KOPT-K1 (cell line): ENCODE measurements around the gene PXDN.

Experiments used
- H3K27ac ChIP-seq: fragments of 200-600 bp; sonication (generic); 2 replicates; pipeline ENCODE4 v1.5.1; 2016; ENCODE audit warnings: antibody characterized with exemption, mild to moderate bottlenecking, low read depth, low read length; ENCODE audit not compliant: poor library complexity, severe bottlenecking
- H3K36me3 ChIP-seq: fragments of 200-600 bp; sonication (generic); 2 replicates; pipeline ENCODE4 v1.5.1; 2017; ENCODE audit warnings: antibody characterized with exemption, mild to moderate bottlenecking, low read length, moderate library complexity; ENCODE audit not compliant: insufficient read depth
- H3K9me3 ChIP-seq: fragments of 200-600 bp; sonication (generic); 2 replicates; pipeline ENCODE4 v1.5.1; 2017; ENCODE audit warnings: antibody characterized with exemption, low read length, mild to moderate bottlenecking; ENCODE audit not compliant: insufficient read depth, poor library complexity, severe bottlenecking

Gene PXDN

DNA sequence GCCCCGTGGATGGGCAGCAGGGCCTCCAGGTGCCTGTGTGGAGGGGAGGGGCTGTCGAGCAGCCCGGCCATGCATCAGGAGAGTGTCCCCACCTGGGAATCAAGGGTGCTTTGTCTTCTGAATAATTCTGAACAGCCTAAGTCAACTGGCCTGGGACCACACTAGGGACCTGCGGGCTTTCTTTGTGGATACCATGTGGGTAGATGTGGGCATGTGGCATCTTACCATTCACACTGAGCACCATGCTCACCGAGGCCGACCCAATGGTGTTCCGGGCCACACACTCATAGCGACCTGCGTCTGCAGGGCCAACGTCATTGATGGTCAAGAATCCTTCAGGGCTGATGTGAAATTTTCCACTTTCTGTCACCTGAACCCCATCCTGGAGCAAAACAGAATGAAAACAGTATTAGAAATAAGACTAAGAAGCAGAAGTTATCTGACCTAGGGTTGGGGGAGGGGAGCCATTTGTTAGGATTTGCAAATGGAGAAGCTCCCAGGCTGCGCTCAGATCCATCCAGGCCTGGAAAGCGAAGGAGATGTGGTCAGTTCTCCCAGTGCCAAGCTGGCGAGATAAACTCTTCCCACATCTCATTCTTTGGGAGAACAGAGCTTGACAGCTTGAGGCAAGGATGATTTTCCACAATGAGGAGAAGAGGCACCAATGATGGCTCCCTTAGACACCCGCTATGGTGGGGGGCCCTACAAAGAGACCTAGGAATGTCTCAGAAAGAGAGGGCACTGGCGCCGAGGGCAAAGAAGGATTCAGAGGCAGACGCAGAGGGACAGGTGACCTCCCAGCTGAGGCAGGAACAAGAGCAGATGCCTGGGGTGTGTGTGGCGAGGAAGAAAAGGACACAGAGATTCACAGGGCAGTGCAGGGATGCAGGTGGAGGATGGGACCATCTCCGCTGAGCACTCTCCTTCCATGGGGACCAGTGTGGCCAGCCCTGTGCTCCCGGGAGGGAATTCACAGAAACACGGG, 83.4 kb downstream of the PXDN start:
- peaks cover 58% of the 10 kb centered on the region for H3K36me3 ChIP-seq
- H3K9me3 ChIP-seq, result no peaks in the 10 kb centered on the region
- no peak overlapping the region for H3K27ac ChIP-seq

- Histone ChIP-seq H3K27ac (no peak overlapping the region), H3K9me3 (no peaks in the 10 kb centered on the region), H3K36me3 (peaks cover 51% of the 10 kb centered on the region)
Measured at GRCh38 chr2:1659951-1660565, 84.3 kb downstream of the PXDN start.

GRCh38 chr2:1658394-1659151, 85.7 kb downstream of the PXDN start:
- Histone ChIP-seq H3K36me3 (peaks cover 46% of the 10 kb centered on the region), H3K9me3 (no peaks in the 10 kb centered on the region), H3K27ac (no peak overlapping the region)

- no peak overlapping the region for H3K27ac ChIP-seq
- H3K9me3 ChIP-seq, result no peaks in the 10 kb centered on the region
- peaks cover 50% of the 10 kb centered on the region for H3K36me3 ChIP-seq
Measured at GRCh38 chr2:1656961-1657841, 87.1 kb downstream of the PXDN start.

GRCh38 chr2:1656326-1656960, 87.9 kb downstream of the PXDN start:
- H3K27ac ChIP-seq, result no peak overlapping the region
- H3K9me3 ChIP-seq, result no peaks in the 10 kb centered on the region
- peaks cover 50% of the 10 kb centered on the region for H3K36me3 ChIP-seq

GRCh38 chr2:1655461-1655860, 88.9 kb downstream of the PXDN start:
- Histone ChIP-seq H3K9me3 (no peaks in the 10 kb centered on the region), H3K36me3 (peaks cover 50% of the 10 kb centered on the region), H3K27ac (no peak overlapping the region)

GRCh38 chr2:1654696-1655374, 89.5 kb downstream of the PXDN start:
- peaks cover 49% of the 10 kb centered on the region for H3K36me3 ChIP-seq
- H3K9me3 ChIP-seq, result no peaks in the 10 kb centered on the region
- no peak overlapping the region for H3K27ac ChIP-seq

DNA sequence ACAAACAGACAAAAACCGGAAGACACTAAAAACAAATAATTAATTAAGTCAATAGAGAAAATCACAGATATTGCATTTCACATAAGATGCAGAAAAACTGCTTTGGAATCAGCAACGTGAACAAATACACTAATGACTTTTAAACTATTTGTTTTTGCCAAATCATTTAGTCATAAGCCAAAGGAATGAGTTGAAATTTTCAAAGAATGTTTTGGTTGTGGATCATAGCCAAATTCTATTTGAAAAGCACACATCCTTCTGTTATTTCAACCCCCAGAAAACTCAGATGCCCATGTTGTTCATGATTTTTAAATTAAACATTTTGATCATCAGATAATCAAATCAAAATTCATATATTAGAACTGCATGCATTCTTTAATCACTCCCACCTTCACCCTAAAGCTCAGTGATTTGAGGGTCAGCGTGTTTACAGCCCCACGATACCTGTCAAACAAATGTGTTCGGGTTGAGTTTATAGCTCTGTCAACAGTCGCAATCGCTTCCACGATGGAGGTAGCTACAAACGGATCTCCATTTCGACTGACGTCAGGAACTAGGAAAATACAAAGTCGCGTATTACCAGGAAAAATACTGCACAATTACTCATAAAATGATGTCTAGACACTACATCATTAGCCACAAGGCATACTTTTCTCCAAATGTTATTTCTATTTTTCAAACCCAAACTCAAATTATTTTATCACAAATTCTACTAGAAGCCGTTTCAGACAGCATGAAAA, 90.2 kb downstream of the PXDN start:
- Histone ChIP-seq H3K36me3 (peaks cover 53% of the 10 kb centered on the region), H3K9me3 (no peaks in the 10 kb centered on the region), H3K27ac (no peak overlapping the region)

GRCh38 chr2:1652034-1652790, 92.1 kb downstream of the PXDN start:
- Histone ChIP-seq H3K36me3 (peaks cover 69% of the 10 kb centered on the region), H3K27ac (no peak overlapping the region), H3K9me3 (no peaks in the 10 kb centered on the region)

DNA sequence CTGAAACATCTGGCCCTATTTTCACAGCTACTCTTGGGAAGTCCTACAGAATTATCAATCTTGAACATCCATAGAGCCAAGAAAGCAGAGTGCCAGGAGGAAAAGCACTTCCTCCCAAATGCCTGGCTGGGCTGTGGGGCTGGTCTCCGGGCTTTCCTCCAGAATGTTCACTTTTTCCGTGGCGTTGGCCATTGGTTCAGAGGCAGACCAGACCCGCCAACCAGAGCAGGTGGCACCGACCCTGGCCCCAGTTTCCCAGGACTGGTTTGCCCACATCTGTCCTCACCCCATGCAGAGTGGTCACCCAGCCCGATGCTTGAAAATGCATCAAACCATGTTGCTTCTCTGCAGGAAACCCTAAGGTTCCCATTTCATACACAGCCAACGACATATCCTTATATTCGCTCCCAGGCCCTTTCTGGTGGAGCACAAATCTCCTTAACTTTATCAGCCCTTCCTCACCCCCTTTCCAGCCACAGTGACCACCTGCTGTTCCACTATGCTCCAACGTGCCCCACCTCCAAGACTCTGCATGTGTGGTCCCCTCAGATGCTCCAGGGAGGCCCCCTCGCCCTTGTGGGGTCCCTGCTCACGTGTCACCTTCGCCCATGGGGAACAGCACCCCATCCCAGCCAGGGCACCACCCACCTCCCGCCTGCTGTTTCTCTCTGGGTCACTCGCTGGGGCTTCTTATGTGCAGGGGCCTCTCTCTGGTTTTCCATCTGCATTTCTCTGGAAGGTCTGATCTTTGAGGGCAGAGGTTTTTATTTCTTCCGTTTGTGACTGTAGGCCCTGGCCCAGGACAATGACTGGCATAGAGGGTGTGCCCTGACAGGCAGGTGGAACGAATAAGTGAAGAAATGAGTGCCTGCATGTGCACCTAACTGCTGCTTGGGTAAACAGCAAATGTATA, 92.9 kb downstream of the PXDN start:
- peaks cover 71% of the 10 kb centered on the region for H3K36me3 ChIP-seq
- H3K9me3 ChIP-seq, result no peaks in the 10 kb centered on the region
- H3K27ac ChIP-seq, result no peak overlapping the region

GRCh38 chr2:1650085-1650872, 94.0 kb downstream of the PXDN start:
- H3K9me3 ChIP-seq, result no peaks in the 10 kb centered on the region
- H3K27ac ChIP-seq, result no peak overlapping the region
- H3K36me3 ChIP-seq, result peaks cover 71% of the 10 kb centered on the region
